ENCODE measurements around the gene SMIM36. TPM values are rescaled to one million over a fixed set of nuclear protein-coding genes. Genes with fewer than 3 reads are reported as not detected.

The SMIM36 gene
- total and polyA plus RNA-seq, 12 donors = not detected

- DNase-seq = peak; percentile 41 to 85 (median 69)
- TF ChIP-seq CTCF (IDR thresholded peaks at IDR 0.05) (no peak), POLR2A (IDR thresholded peaks at IDR 0.05) (no peak)
- Histone ChIP-seq H3K4me1 (replicated peaks in 1 of 2) (peaks cover 3 to 23% of the 10 kb centered on the region in 2 donors), H3K9me3 (replicated peaks in 1 of 3) (no peaks in the 10 kb centered on the region), H3K36me3 (replicated peaks in 1 of 2) (no peaks in the 10 kb centered on the region), H3K27me3 (no peaks in the 10 kb centered on the region), H3K4me3 (no peak overlapping the region), H3K27ac (peak overlapping the region in 4 of 5 donors; percentile 27 to 66 (median 32))
- intact Hi-C loops (cut with DNase I) = no loop called here
- WGBS, 4 donors = 34 to 44% (median 40%) methylated on average over 5 of the region's 5 CpGs
These were observed 59.0 kb downstream of the SMIM36 start for GRCh38 chr17:55452139-55452790.

GRCh38 chr17:55451758-55452138 lies 59.5 kb downstream of the SMIM36 start:
- Histone ChIP-seq H3K27ac (peak overlapping the region in 2 of 5 donors; percentile 27), H3K36me3 (replicated peaks in 1 of 2) (no peaks in the 10 kb centered on the region), H3K4me1 (replicated peaks in 1 of 2) (peaks cover 3 to 23% of the 10 kb centered on the region in 2 donors), H3K27me3 (no peaks in the 10 kb centered on the region), H3K9me3 (replicated peaks in 1 of 3) (no peaks in the 10 kb centered on the region), H3K4me3 (no peak overlapping the region)
- TF ChIP-seq CTCF (IDR thresholded peaks at IDR 0.05) (no peak), POLR2A (IDR thresholded peaks at IDR 0.05) (no peak)
- intact Hi-C loops (cut with DNase I) = no loop called here
- 82 to 95% (median 90%) methylated on average over 2 of the region's 2 CpGs for WGBS, 4 donors
- no peak for DNase-seq

GRCh38 chr17:55451203-55451641 lies 60.0 kb downstream of the SMIM36 start:
- Histone ChIP-seq H3K9me3 (replicated peaks in 1 of 3) (no peaks in the 10 kb centered on the region), H3K27ac (peak overlapping the region in 1 of 5 donors; percentile 27), H3K4me3 (no peak overlapping the region), H3K27me3 (no peaks in the 10 kb centered on the region), H3K36me3 (replicated peaks in 1 of 2) (no peaks in the 10 kb centered on the region), H3K4me1 (replicated peaks in 1 of 2) (peaks cover 3 to 23% of the 10 kb centered on the region in 2 donors)
- TF ChIP-seq POLR2A (IDR thresholded peaks at IDR 0.05) = no peak
- TF ChIP-seq CTCF (IDR thresholded peaks at IDR 0.05) = no peak
- DNase-seq = no peak
- intact Hi-C loops (cut with DNase I) = no loop called here
- 20 to 63% (median 49%) methylated on average over 1 of the region's 1 CpG for WGBS, 4 donors

GRCh38 chr17:55450232-55450825 lies 60.9 kb downstream of the SMIM36 start:
- 72 to 80% (median 78%) methylated on average over 7 of the region's 7 CpGs for WGBS, 4 donors
- Histone ChIP-seq H3K9me3 (replicated peaks in 1 of 3) (no peaks in the 10 kb centered on the region), H3K27me3 (no peaks in the 10 kb centered on the region), H3K4me1 (replicated peaks in 1 of 2) (peaks cover 3 to 23% of the 10 kb centered on the region in 2 donors), H3K4me3 (no peak overlapping the region), H3K27ac (no peak overlapping the region), H3K36me3 (replicated peaks in 1 of 2) (no peaks in the 10 kb centered on the region)
- no peak for TF ChIP-seq POLR2A (IDR thresholded peaks at IDR 0.05)
- no peak for TF ChIP-seq CTCF (IDR thresholded peaks at IDR 0.05)
- intact Hi-C loops (cut with DNase I) = no loop called here
- DNase-seq = no peak
